H9 (cell line): Measurements from ENCODE around the gene PGK1. TPM values are rescaled to one million over a fixed set of nuclear protein-coding genes. Genes with fewer than 3 reads are reported as not detected.

Experiments used
- DNase-seq: peaks from one replicate; pipeline ENCODE4 v3.0.0-alpha.2; 2017
- H2AFZ ChIP-seq: one replicate; pipeline ENCODE4 v1.6.1; 2013; ENCODE audit warnings: mild to moderate bottlenecking, low read length, control low read depth, moderate library complexity
- H2AK5ac ChIP-seq: 2 replicates; pipeline ENCODE4 v1.6.1; 2013; ENCODE audit warnings: low read length, control low read depth, mixed read lengths; ENCODE audit not compliant: insufficient read length
- H2BK120ac ChIP-seq: one replicate; pipeline ENCODE4 v1.6.1; 2013; ENCODE audit warnings: low read depth, mild to moderate bottlenecking, low read length, control low read depth, inconsistent platforms; ENCODE audit not compliant: poor library complexity, severe bottlenecking
- H2BK12ac ChIP-seq: 2 replicates; pipeline ENCODE4 v1.6.1; 2013; ENCODE audit warnings: low read length, control low read depth, mixed read lengths, low read depth; ENCODE audit not compliant: insufficient read length
- H2BK15ac ChIP-seq: 2 replicates; pipeline ENCODE4 v1.6.1; 2013; ENCODE audit warnings: low read depth, low read length, control low read depth
- H2BK20ac ChIP-seq: one replicate; pipeline ENCODE4 v1.6.1; 2013; ENCODE audit warnings: low read depth, mild to moderate bottlenecking, low read length, control low read depth, inconsistent platforms; ENCODE audit not compliant: poor library complexity, severe bottlenecking
- H2BK5ac ChIP-seq: 2 replicates; pipeline ENCODE4 v1.6.1; 2013; ENCODE audit warnings: low read length, control low read depth, mixed read lengths; ENCODE audit not compliant: insufficient read length
- H3K14ac ChIP-seq: 2 replicates; pipeline ENCODE4 v1.6.1; 2013; ENCODE audit warnings: low read length, control low read depth; ENCODE audit not compliant: insufficient read depth
- H3K18ac ChIP-seq: 2 replicates; pipeline ENCODE4 v1.6.1; 2013; ENCODE audit warnings: low read depth, mild to moderate bottlenecking, mixed read lengths, low read length, control low read depth; ENCODE audit not compliant: insufficient read length
- H3K23ac ChIP-seq: 2 replicates; pipeline ENCODE4 v1.6.1; 2013; ENCODE audit warnings: low read length, control low read depth, mixed read lengths, low read depth; ENCODE audit not compliant: insufficient read length
- H3K23me2 ChIP-seq: 2 replicates; pipeline ENCODE4 v1.6.1; 2013; ENCODE audit warnings: low read depth, mild to moderate bottlenecking, mixed read lengths, low read length, control low read depth; ENCODE audit not compliant: insufficient read length, poor library complexity, severe bottlenecking
- H3K27ac ChIP-seq: 2 replicates; pipeline ENCODE4 v1.5.1; 2013; ENCODE audit warnings: low read length, control low read depth, mixed read lengths, low read depth; ENCODE audit not compliant: insufficient read length
- H3K27me3 ChIP-seq: 2 replicates; pipeline ENCODE4 v1.6.1; 2013; ENCODE audit warnings: low read length, control low read depth, inconsistent platforms; ENCODE audit not compliant: insufficient read depth
- H3K4ac ChIP-seq: 2 replicates; pipeline ENCODE4 v1.6.1; 2013; ENCODE audit warnings: low read depth, mild to moderate bottlenecking, control low read depth, inconsistent platforms, low read length, moderate library complexity
- H3K4me1 ChIP-seq: 2 replicates; pipeline ENCODE4 v1.6.1; 2013; ENCODE audit warnings: low read length, control low read depth, inconsistent platforms; ENCODE audit not compliant: insufficient read depth
- H3K4me2 ChIP-seq: 2 replicates; pipeline ENCODE4 v1.6.1; 2013; ENCODE audit warnings: low read length, control low read depth, mixed read lengths; ENCODE audit not compliant: insufficient read length, insufficient read depth
- H3K56ac ChIP-seq: 2 replicates; pipeline ENCODE4 v1.6.1; 2013; ENCODE audit warnings: low read depth, mild to moderate bottlenecking, mixed read lengths, low read length, control low read depth; ENCODE audit not compliant: insufficient read length
- H3K79me1 ChIP-seq: 2 replicates; pipeline ENCODE4 v1.6.1; 2013; ENCODE audit warnings: low read depth, mild to moderate bottlenecking, moderate library complexity, low read length, control low read depth, inconsistent platforms; ENCODE audit not compliant: insufficient read depth, poor library complexity, severe bottlenecking
- H3K79me2 ChIP-seq: 2 replicates; pipeline ENCODE4 v1.6.1; 2013; ENCODE audit warnings: low read length, control low read depth, inconsistent platforms; ENCODE audit not compliant: insufficient read depth
- H3K9ac ChIP-seq: 2 replicates; pipeline ENCODE4 v1.6.1; 2013; ENCODE audit warnings: low read length, control low read depth, mixed read lengths; ENCODE audit not compliant: insufficient read length; ENCODE audit errors: extremely low read depth
- H3K9me3 ChIP-seq: one replicate; pipeline ENCODE4 v1.6.1; 2013; ENCODE audit warnings: low read depth, low read length, inconsistent platforms; ENCODE audit not compliant: control insufficient read depth
- H3T11ph ChIP-seq: one replicate; pipeline ENCODE4 v1.6.1; 2013; ENCODE audit warnings: mild to moderate bottlenecking, low read length, control low read depth, inconsistent platforms
- H4K20me1 ChIP-seq: one replicate; pipeline ENCODE4 v1.6.1; 2013; ENCODE audit not compliant: control insufficient read depth, insufficient read length, insufficient read depth
- H4K5ac ChIP-seq: 2 replicates; pipeline ENCODE4 v1.6.1; 2013; ENCODE audit warnings: low read depth, mild to moderate bottlenecking, mixed read lengths, low read length, control low read depth; ENCODE audit not compliant: insufficient read length
- H4K8ac ChIP-seq: replicated peaks from 2 replicates; pipeline ENCODE4 v1.6.1; 2013; ENCODE audit warnings: low read length, control low read depth, mixed read lengths, low read depth; ENCODE audit not compliant: insufficient read length
- H4K91ac ChIP-seq: 2 replicates; pipeline ENCODE4 v1.6.1; 2013; ENCODE audit warnings: low read depth, mild to moderate bottlenecking, moderate library complexity, mixed read lengths, low read length, control low read depth; ENCODE audit not compliant: insufficient read length
- H3K27ac Mint-ChIP-seq, 3 experiments: 2 replicates in 2 of 3; 3 replicates in 1 of 3; pipeline ENCODE4 v1.8.0; 2020 to 2021; ENCODE audit warnings: mixed read lengths in 3 of 3, mild to moderate bottlenecking in 1 of 3, moderate library complexity in 1 of 3
- H3K27me3 Mint-ChIP-seq: 2 replicates; pipeline ENCODE4 v1.8.0; 2021; ENCODE audit warnings: low read depth, mild to moderate bottlenecking, moderate library complexity, mixed read lengths
- H3K36me3 Mint-ChIP-seq, 3 experiments: 2 replicates in 2 of 3; 3 replicates in 1 of 3; pipeline ENCODE4 v1.8.0; 2020 to 2021; ENCODE audit warnings: low read depth in 3 of 3, mixed read lengths in 3 of 3; ENCODE audit not compliant: insufficient read depth in 1 of 3
- H3K4me1 Mint-ChIP-seq, 2 experiments: 2 replicates each; pipeline ENCODE4 v1.8.0; 2020; ENCODE audit warnings: mixed read lengths in 2 of 2
- H3K4me3 Mint-ChIP-seq, 2 experiments: 2 replicates in 1 of 2; 3 replicates in 1 of 2; pipeline ENCODE4 v1.8.0; 2020 to 2021; ENCODE audit warnings: mild to moderate bottlenecking in 2 of 2, mixed read lengths in 2 of 2, moderate library complexity in 1 of 2
- H3K9me3 Mint-ChIP-seq, 2 experiments: 2 replicates in 1 of 2; 3 replicates in 1 of 2; pipeline ENCODE4 v1.8.0; 2020; ENCODE audit warnings: mild to moderate bottlenecking in 2 of 2, mixed read lengths in 2 of 2, moderate library complexity in 1 of 2
- WGBS: extraction: QIAGEN DNeasy Blood & Tissue Kit; methylation state at CpG from one replicate; pipeline ENCODE4 v1.1.7; 2013; ENCODE audit warnings: missing lambda C conversion rate, low lambda C conversion rate, mixed read lengths; ENCODE audit not compliant: insufficient read length; ENCODE audit errors: extremely low coverage; 5-methylcytosine and 5-hydroxymethylcytosine counted together
- total RNA-seq: library from RNA; stranded (reverse); gene quantifications from 2 replicates; pipeline ENCODE4 v1.2.1, GENCODE V29; 2021
- TF ChIP-seq, protein P1 (sequence below): fragments of 200-600 bp; sonication (generic); conservative IDR thresholded peaks from 3 replicates; pipeline ENCODE4 v1.8.0; 2021; ENCODE audit warnings: antibody characterized with exemption, mild to moderate bottlenecking

The PGK1 gene
- total RNA-seq, 1 experiment from 2014 or later, result 581 TPM

- peaks cover 72 to 73% of the 10 kb centered on the region in 2 experiments for H3K9me3 Mint-ChIP-seq
- peak; percentile 73 for DNase-seq
- H2AFZ ChIP-seq, result no peak overlapping the region
- no peak overlapping the region for H3T11ph ChIP-seq
- no peak overlapping the region for H4K91ac ChIP-seq
- H3K27me3 Mint-ChIP-seq, result no peaks in the 10 kb centered on the region; the same call in 1 of the 2 replicates
- no peak overlapping the region for H3K4me3 Mint-ChIP-seq
- H3K18ac ChIP-seq, result no peak overlapping the region
- H3K79me2 ChIP-seq, result no peaks in the 10 kb centered on the region
- no peak overlapping the region for H3K14ac ChIP-seq
- H4K5ac ChIP-seq, result no peak overlapping the region
- no peaks in the 10 kb centered on the region for H4K20me1 ChIP-seq
- peaks cover 4 to 7% of the 10 kb centered on the region in 2 experiments for H3K4me1 Mint-ChIP-seq
- H4K8ac ChIP-seq, result no peak overlapping the region
- no peak overlapping the region for H2BK20ac ChIP-seq
- H2BK12ac ChIP-seq, result no peak overlapping the region
- H3K27me3 ChIP-seq, result no peaks in the 10 kb centered on the region
- no peak overlapping the region for H2BK15ac ChIP-seq
- H3K4me1 ChIP-seq, result no peaks in the 10 kb centered on the region
- TF ChIP-seq, protein P1, sequence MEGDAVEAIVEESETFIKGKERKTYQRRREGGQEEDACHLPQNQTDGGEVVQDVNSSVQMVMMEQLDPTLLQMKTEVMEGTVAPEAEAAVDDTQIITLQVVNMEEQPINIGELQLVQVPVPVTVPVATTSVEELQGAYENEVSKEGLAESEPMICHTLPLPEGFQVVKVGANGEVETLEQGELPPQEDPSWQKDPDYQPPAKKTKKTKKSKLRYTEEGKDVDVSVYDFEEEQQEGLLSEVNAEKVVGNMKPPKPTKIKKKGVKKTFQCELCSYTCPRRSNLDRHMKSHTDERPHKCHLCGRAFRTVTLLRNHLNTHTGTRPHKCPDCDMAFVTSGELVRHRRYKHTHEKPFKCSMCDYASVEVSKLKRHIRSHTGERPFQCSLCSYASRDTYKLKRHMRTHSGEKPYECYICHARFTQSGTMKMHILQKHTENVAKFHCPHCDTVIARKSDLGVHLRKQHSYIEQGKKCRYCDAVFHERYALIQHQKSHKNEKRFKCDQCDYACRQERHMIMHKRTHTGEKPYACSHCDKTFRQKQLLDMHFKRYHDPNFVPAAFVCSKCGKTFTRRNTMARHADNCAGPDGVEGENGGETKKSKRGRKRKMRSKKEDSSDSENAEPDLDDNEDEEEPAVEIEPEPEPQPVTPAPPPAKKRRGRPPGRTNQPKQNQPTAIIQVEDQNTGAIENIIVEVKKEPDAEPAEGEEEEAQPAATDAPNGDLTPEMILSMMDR, result peak; percentile 57
- no peak overlapping the region for H3K27ac Mint-ChIP-seq
- no peak overlapping the region for H3K9ac ChIP-seq
- no peak overlapping the region for H2BK120ac ChIP-seq
- H3K23ac ChIP-seq, result no peak overlapping the region
- H3K23me2 ChIP-seq, result no peaks in the 10 kb centered on the region
- H2BK5ac ChIP-seq, result no peak overlapping the region
- no CpG with 5 or more reads among the region's 2 CpGs for WGBS
- no peaks in the 10 kb centered on the region for H3K79me1 ChIP-seq
- no peak overlapping the region for H3K56ac ChIP-seq
- peaks cover 27% of the 10 kb centered on the region for H3K9me3 ChIP-seq
- no peak overlapping the region for H3K4ac ChIP-seq
- H3K27ac ChIP-seq, result no peak overlapping the region
- no peak overlapping the region for H3K4me2 ChIP-seq
- peaks cover 0 to 3% (median 0%) of the 10 kb centered on the region in 3 experiments; a peak in 1 of 7 replicates for H3K36me3 Mint-ChIP-seq
- H2AK5ac ChIP-seq, result no peak overlapping the region
Measured at GRCh38 chrX:78092296-78092695, 11.8 kb upstream of the PGK1 start.
